ENCODE data around the gene TP63.

Gene TP63

DNA sequence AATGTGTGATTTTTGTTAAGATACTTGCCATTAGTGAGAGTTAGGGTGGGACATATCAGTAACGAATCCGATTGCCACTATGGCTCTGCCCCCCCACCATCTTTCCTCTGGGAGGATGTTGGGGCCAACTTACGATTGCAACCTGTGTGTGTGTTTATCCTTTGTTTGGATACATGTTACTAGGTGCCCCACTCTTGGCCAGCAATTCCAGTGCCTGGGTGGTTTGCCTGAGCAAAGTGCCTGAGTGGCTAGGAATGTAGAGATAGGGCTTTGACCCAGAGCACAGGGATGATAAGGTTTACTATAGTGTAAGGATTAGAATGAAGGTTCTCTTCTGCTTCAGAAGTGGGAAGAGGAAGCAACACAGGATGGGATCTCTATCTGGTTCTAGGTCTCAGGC lies 231.8 kb downstream of the TP63 start:
- DNase-seq (ENCODE audit: low spot score), result no peak

- no peak for DNase-seq (ENCODE audit: low spot score)
Measured at GRCh38 chr3:189868061-189868460, 236.9 kb downstream of the TP63 start.

GRCh38 chr3:189869165-189869564 lies 238.0 kb downstream of the TP63 start:
- DNase-seq (ENCODE audit: low spot score), result no peak

- DNase-seq (ENCODE audit: low spot score), result no peak
Measured at GRCh38 chr3:189871418-189871817, 240.2 kb downstream of the TP63 start.

- DNase-seq (ENCODE audit: low spot score), result no peak
Measured at GRCh38 chr3:189883113-189883753, 252.0 kb downstream of the TP63 start.

- DNase-seq (ENCODE audit: low spot score), result no peak
Measured at GRCh38 chr3:189890496-189890895, 259.3 kb downstream of the TP63 start.

- DNase-seq (ENCODE audit: low spot score), result no peak
Measured at GRCh38 chr3:189896533-189896932, 265.3 kb downstream of the TP63 start.

DNA sequence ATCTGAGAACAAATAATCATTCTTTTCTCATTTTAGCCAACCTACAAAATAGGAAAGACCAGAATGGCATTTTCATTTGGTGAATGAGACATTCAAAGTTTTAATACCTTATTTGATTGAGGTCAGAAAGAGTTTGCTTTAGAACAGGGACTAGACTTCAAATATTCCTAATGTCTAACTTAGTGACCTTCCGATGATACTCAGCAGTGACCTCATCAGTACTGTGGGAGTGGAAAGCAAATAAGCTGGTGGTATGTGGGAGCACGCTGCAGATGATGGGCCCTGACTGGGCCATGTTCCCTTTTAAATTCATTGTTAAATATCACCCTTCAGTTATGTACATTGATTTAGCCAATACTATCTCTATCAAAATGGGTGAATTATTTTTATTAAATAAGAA lies 266.2 kb downstream of the TP63 start:
- DNase-seq (ENCODE audit: low spot score), result no peak

DNA sequence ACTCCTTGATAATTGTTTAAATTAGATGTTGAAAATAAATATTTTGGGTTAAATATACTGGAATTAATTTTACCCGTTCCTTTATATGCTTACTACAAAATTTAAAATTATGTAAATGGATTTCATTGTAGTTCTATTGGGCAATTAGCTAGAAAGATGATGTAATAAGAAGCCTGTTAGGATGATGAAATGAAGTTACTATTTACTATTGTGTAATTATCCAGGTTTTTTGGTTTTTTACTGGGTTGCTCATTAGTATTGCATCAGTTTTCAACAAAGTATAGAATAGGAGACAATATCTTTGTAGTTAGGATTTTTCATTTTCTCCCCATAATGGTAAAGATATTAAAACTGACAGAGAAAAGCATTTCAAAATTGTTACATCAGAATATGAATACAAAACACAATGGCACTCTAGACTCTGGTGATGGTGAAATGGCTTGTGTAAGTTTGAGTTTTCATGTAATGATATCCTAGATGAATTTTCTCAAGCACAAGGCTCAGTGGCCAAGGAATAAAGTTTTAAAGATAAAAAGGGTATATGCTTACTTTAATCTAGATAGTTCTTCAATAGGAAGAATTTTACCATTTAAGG lies 267.5 kb downstream of the TP63 start:
- DNase-seq (ENCODE audit: low spot score), result no peak

DNA sequence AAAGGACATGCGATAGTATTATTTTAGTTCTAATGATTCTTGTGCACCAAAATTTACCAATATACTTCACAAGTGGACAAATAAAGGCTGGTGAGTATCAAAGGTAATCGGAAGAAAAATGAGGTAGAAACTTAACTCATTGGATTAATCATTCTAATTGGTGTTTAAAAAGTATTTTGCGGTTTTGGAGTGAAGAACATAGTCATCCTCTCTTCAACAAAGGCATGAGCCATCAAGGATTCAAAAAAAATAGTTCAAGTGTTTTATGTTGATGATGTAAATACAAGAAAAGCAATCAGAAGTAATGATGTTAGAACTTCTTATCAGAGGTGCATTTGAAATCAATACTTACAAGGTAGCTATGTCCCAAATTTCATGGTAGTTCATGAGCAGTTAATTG lies 268.0 kb downstream of the TP63 start:
- no peak for DNase-seq (ENCODE audit: low spot score)

DNA sequence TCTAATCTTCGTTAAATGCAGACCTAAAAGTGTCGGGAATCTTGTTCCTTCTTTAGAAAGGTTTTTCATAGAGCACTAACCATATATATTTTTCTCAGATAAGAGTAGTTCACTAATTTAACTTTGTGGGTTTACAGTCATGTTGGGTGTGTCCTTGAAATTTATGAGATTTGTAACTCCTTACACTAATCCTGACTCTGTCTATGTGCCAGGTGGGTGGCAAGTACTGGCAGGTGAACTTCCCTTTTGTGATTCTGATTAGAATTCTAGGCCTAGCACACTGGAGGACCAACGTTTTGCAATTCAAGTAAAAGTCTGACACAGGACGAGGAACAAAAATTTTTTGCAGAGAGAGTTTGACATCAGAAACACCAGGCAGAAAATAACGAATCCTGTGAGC lies 269.4 kb downstream of the TP63 start:
- no peak for DNase-seq (ENCODE audit: low spot score)

DNA sequence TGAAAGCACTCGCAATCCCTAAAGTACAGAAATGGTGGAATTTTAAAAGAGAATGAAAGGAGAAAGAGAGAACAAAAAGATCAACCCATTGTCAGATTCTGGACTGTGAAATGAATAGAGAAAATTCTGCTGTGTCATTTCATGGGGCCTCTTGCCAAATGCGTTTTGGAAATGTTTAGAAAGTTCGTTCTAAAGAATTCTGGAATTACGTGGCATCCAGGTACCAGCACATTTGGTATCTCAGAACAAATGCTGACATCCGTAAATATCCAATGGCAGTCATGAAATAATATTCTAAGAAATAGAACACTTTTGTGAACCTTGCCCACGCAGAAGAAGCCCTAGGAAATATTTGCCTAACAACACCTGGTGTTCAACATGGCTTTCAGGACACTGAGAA lies 270.3 kb downstream of the TP63 start:
- DNase-seq (ENCODE audit: low spot score), result no peak

- DNase-seq (ENCODE audit: low spot score), result no peak
Measured at GRCh38 chr3:189902230-189903186, 271.3 kb downstream of the TP63 start.

DNA sequence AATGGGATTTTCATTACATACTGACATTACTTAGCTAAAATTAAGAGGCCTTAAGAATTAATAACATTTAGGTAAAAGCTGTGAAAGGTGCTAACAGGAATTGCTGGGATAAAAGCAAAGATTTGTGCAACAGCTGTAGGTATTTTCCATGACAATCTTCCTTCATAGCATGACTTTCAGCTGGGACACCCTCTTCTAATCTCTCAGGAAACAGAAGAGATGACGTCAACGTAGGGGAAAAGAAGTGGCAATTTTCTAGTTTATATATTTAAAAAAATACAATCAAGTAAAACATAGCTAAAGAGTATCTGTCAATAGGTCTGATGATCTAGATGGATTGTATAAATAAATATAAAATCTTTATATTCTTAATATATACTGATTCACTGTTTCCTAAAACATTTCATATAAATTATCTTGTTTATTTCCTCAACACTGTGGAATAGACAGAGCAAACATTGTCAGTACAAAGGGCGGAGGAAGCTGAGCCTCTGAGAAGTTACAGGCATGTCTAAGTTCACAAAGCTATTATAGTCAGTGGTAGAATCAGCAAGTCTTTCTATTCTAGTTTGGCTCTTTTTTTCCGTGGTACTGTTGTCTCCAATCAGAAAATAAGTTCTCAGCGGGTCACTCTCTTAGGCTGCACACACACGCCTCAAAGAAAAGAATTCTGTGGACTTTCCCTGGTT lies 272.5 kb downstream of the TP63 start:
- no peak for DNase-seq (ENCODE audit: low spot score)

- DNase-seq (ENCODE audit: low spot score), result no peak
Measured at GRCh38 chr3:189907803-189908202, 276.6 kb downstream of the TP63 start.

- DNase-seq (ENCODE audit: low spot score), result no peak
Measured at GRCh38 chr3:189908646-189909045, 277.5 kb downstream of the TP63 start.

DNA sequence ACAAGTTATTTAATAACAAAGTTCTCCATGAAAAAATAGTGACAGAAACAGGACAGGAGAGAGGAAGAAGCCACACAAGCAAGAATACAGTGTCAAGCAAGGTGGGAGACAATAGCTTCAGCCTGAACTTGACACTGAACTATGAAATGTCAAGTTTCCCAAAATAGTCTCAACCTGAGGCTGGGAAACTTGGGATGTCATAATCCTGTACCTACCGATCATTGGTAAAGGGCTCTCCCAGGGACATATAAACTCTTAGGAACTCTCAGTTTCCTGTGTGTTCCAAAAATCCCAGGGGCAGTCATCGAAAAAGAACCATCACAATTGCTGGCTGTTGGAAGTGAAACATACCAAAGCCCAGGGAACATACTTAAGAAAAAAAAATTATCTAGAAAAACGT lies 277.9 kb downstream of the TP63 start:
- no peak for DNase-seq (ENCODE audit: low spot score)

DNA sequence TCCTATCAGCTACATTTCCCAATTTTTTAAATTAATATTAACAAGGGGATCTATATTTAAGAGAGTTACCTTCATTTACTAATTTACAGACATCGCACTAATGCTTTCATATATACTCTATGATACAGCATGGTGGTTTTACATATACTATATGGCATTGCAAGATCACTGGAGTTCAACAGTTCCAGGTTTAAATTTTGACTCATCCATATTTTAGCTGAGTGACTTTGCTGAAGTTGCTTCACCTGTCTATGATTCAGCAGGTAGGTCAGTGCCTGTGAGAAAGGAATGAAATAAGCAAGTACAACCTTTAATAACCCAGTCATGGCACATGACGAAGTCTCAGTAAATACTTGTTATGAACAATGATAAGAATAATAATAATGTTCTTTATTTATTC lies 278.4 kb downstream of the TP63 start:
- no peak for DNase-seq (ENCODE audit: low spot score)

DNA sequence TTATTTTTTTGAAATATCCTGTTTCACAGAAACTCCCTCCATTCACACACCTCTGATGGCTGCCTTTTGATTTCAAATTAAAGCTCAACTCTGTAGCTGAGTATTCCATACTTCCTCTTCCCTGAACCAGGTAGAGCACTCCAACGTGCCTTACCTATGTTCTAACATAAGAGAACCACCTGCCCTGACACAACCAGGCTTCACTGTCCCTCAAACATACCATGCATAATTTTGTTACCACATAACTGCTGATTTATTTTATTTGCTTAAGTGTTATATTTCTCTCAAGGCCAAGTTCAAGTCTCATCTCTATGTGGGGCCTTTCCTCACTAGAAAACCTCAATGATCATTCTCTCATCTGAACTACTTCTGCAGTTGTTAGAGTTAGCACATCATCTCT lies 279.8 kb downstream of the TP63 start:
- no peak for DNase-seq (ENCODE audit: low spot score)

DNA sequence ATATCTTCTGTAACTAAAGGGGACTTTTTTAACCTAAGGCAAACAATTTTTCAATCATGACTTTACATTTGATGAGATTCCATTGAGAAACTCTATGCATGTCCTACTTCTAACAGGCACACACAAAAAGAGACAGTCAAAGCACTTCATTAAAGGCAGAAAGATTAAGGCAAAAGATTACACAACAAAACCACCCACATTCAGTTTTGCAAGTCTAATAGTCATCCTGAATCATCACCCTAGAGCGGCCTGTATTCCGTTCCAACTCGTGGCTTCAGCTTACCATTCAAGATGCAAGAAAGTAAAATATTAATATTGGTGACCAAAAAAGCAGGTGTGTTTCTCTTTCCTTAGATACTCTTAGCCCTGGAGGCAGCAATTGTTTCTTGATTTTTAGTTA lies 283.6 kb downstream of the TP63 start:
- no peak for DNase-seq (ENCODE audit: low spot score)

GRCh38 chr3:189921770-189922169 lies 290.6 kb downstream of the TP63 start:
- no peak for DNase-seq (ENCODE audit: low spot score)
